ENCODE data around the gene MYO3B.

- TF ChIP-seq CTCF (optimal IDR thresholded peaks at IDR 0.05 in 1 of 3, IDR thresholded peaks at IDR 0.05 in 1 of 3, conservative IDR thresholded peaks at IDR 0.05 in 1 of 3; ENCODE audit: extremely low read depth in 1 of 3, insufficient read depth in 2 of 3, low read length in 3 of 3), result no peak
- TF ChIP-seq EZH2 (IDR thresholded peaks at IDR 0.05; ENCODE audit: low read length), result no peak
Observed at GRCh38 chr2:170488807-170489206, 310.9 kb downstream of the MYO3B start.
